Neural crest cell (in vitro differentiated cells): ENCODE results near the gene SDK1. TPM values are rescaled to one million over a fixed set of nuclear protein-coding genes. Genes with fewer than 3 reads are reported as not detected.
A peak's percentile ranks its signal among the peaks of the same experiment; 100 is the strongest.

Experiments
- DNase-seq: peaks from one replicate; pipeline ENCODE4 v3.0.0; 2021; ENCODE audit warnings: low read depth, mixed read lengths, low spot score
- H3K27ac Mint-ChIP-seq: one replicate; pipeline ENCODE4 v1.8.0; 2021; ENCODE audit warnings: mild to moderate bottlenecking, mixed read lengths; ENCODE audit not compliant: unreplicated experiment
- H3K27me3 Mint-ChIP-seq: 2 replicates; pipeline ENCODE4 v1.8.0; 2021; ENCODE audit warnings: low read depth, mild to moderate bottlenecking, mixed read lengths
- H3K36me3 Mint-ChIP-seq: 2 replicates; pipeline ENCODE4 v1.8.0; 2021; ENCODE audit warnings: low read depth, mild to moderate bottlenecking, mixed read lengths
- H3K4me1 Mint-ChIP-seq: 2 replicates; pipeline ENCODE4 v1.8.0; 2021; ENCODE audit warnings: mixed read lengths
- H3K4me3 Mint-ChIP-seq: one replicate; pipeline ENCODE4 v1.8.0; 2021; ENCODE audit warnings: mild to moderate bottlenecking, mixed read lengths
- H3K9me3 Mint-ChIP-seq: 2 replicates; pipeline ENCODE4 v1.8.0; 2021; ENCODE audit warnings: mixed read lengths
- total RNA-seq: library from RNA; stranded (reverse); gene quantifications from 2 replicates; pipeline ENCODE4 v1.2.1, GENCODE V29; 2021
- TF ChIP-seq, protein P1 (sequence below): fragments of 200-600 bp; sonication (generic); conservative IDR thresholded peaks from 2 replicates; pipeline ENCODE4 v1.5.0; 2021; ENCODE audit warnings: antibody characterized with exemption, mild to moderate bottlenecking

SDK1 gene
- total RNA-seq, 1 donor from 2014 or later = 11.6 TPM

DNA sequence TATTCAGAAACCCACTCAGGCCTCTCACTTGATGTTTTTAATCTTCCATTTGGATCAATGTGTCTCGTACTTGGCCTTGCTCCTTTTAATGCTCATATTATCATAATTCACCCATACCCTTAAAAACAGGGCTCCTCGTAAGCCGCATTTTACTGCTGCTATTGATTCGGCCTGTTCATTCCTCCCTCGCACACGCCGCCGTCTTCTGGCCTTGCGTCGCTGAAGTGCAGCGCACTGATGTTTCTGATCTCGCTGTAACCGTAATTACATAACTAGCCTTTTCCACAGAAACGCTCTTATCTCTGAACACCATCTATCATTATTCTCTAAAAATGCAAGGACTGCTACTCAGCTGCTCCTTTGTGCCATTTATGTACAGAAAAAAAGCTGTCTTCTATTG is 836.5 kb downstream of the SDK1 start:
- TF ChIP-seq, protein P1, sequence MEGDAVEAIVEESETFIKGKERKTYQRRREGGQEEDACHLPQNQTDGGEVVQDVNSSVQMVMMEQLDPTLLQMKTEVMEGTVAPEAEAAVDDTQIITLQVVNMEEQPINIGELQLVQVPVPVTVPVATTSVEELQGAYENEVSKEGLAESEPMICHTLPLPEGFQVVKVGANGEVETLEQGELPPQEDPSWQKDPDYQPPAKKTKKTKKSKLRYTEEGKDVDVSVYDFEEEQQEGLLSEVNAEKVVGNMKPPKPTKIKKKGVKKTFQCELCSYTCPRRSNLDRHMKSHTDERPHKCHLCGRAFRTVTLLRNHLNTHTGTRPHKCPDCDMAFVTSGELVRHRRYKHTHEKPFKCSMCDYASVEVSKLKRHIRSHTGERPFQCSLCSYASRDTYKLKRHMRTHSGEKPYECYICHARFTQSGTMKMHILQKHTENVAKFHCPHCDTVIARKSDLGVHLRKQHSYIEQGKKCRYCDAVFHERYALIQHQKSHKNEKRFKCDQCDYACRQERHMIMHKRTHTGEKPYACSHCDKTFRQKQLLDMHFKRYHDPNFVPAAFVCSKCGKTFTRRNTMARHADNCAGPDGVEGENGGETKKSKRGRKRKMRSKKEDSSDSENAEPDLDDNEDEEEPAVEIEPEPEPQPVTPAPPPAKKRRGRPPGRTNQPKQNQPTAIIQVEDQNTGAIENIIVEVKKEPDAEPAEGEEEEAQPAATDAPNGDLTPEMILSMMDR = no peak
- Mint-ChIP-seq H3K27me3 (no peaks in the 10 kb centered on the region), H3K4me1 (peaks cover 36% of the 10 kb centered on the region), H3K27ac (no peak overlapping the region), H3K9me3 (no peaks in the 10 kb centered on the region), H3K4me3 (no peak overlapping the region), H3K36me3 (no peaks in the 10 kb centered on the region)
- no peak for DNase-seq

DNA sequence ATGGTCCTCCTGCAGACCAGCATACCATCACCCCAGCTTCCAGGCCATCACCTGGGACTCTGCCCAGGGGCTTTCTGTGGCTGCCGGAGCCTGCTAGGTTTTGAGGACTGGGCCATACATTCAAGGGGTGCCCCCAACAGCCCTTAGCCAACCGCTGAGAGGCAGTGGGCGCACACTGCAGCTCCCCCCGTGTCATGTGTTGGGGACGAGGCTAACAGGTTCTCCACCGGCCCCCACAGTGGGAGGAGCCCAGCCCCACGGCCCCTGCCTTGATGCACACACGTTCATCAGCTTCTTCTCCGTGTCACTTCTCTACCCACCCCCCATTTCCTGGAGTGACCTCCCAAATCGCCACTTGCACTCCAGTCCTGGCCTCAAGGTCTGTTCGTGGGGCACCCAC is 837.8 kb downstream of the SDK1 start:
- TF ChIP-seq, protein P1 = no peak
- Mint-ChIP-seq H3K27ac (no peak overlapping the region), H3K9me3 (no peaks in the 10 kb centered on the region), H3K36me3 (no peaks in the 10 kb centered on the region), H3K4me3 (no peak overlapping the region), H3K4me1 (peaks cover 44% of the 10 kb centered on the region), H3K27me3 (no peaks in the 10 kb centered on the region)
- DNase-seq = no peak

DNA sequence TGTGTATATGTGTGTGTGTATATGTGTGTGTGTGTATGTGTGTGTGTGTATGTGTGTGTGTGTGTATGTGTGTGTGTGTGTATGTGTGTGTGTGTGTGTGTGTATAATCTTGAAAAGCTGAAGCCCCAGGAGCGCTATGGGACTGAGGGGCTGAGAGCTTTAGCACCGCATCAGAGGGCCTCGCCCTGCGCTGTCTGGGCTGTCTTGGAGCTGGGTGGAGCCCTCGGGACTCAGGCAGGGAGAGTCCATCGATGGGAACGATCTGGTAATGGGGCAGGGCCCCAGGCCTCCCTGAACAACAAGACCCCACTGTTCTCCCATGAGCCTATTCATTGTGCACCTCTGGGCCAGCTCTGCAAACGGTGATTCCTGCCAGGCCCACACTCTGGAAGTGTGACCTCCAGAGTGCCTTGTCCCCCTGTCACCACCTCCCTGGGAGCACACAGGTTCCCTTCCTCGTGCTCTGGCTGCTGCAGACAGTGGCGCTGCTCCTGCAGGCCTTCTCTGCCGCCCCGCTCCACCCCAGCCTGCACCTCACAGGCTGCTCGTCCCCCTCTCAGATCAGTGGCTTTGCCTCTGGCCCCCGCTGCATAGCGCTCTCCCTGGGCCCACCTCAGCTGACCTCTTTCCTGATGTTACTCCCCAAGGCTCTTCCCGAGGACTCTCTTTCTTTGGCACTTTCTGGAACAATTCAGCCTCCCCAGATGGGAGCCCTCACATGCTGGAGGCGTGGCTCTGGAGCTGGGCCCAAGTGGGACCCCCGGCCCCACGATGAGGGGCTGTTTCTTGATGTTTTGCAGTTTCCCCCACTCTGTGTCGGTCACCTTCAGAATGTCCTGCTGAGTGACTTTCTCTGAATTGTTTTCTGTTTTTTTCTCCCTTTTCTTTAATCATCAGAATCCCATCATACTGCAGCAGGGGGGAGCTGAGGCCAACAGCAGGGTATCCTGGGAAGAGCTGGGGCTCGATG is 838.9 kb downstream of the SDK1 start:
- Mint-ChIP-seq H3K4me3 (no peak overlapping the region), H3K36me3 (no peaks in the 10 kb centered on the region), H3K9me3 (no peaks in the 10 kb centered on the region), H3K27ac (peak overlapping the region; percentile 90), H3K4me1 (peaks cover 55% of the 10 kb centered on the region), H3K27me3 (no peaks in the 10 kb centered on the region)
- no peak for DNase-seq
- TF ChIP-seq, protein P1 = no peak

GRCh38 chr7:4140933-4141332 is 839.9 kb downstream of the SDK1 start:
- no peaks in the 10 kb centered on the region for H3K27me3 Mint-ChIP-seq

GRCh38 chr7:4143006-4143405 is 842.0 kb downstream of the SDK1 start:
- Mint-ChIP-seq H3K27ac (no peak overlapping the region), H3K4me1 (peaks cover 47% of the 10 kb centered on the region), H3K9me3 (no peaks in the 10 kb centered on the region), H3K4me3 (no peak overlapping the region), H3K27me3 (no peaks in the 10 kb centered on the region), H3K36me3 (no peaks in the 10 kb centered on the region)
- no peak for DNase-seq
- TF ChIP-seq, protein P1 = no peak

More at GRCh38 chr7:4140933-4141332, 839.9 kb downstream of the SDK1 start:
- no peaks in the 10 kb centered on the region for H3K9me3 Mint-ChIP-seq
- TF ChIP-seq, protein P1 = no peak
- H3K4me3 Mint-ChIP-seq = no peak overlapping the region
- H3K36me3 Mint-ChIP-seq = no peaks in the 10 kb centered on the region
- DNase-seq = no peak
- no peak overlapping the region for H3K27ac Mint-ChIP-seq
- H3K4me1 Mint-ChIP-seq = peaks cover 55% of the 10 kb centered on the region
